NCI-H1092 treated with DMSO at 0.1 percent for 48 hours (cell line): Measurements from ENCODE around the gene MYD88.

ENCODE experiments used
- DNase-seq: peaks from one replicate; lab custom pipeline; 2025; lab: John Stamatoyannopoulos, UW

The MYD88 gene

DNA sequence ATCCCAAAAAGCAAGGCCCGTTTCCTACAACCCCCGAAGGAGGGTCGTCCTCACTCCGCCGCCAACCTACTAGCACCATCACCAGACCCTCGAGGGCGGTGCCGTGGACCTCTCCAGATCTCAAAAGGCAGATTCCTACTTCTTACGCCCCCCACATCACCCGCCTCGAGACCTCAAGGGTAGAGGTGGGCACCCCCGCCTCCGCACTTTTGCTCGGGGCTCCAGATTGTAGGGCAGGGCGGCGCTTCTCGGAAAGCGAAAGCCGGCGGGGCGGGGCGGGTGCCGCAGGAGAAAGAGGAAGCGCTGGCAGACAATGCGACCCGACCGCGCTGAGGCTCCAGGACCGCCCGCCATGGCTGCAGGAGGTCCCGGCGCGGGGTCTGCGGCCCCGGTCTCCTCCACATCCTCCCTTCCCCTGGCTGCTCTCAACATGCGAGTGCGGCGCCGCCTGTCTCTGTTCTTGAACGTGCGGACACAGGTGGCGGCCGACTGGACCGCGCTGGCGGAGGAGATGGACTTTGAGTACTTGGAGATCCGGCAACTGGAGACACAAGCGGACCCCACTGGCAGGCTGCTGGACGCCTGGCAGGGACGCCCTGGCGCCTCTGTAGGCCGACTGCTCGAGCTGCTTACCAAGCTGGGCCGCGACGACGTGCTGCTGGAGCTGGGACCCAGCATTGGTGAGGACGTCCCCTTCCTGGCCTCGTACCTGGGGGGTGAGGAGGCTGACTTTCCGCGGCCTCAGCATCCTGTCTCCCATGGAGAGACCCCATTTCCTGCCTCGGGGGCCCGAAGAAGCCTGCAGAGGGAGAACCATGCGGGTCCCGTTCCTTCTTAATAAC, at the start of gene MYD88:
MYD88 (plus strand) TSS at position 313 of the 842 bp plus-strand sequence; CDS start at position 353, 40 bp downstream.
- peak; percentile 22 for DNase-seq

DNA sequence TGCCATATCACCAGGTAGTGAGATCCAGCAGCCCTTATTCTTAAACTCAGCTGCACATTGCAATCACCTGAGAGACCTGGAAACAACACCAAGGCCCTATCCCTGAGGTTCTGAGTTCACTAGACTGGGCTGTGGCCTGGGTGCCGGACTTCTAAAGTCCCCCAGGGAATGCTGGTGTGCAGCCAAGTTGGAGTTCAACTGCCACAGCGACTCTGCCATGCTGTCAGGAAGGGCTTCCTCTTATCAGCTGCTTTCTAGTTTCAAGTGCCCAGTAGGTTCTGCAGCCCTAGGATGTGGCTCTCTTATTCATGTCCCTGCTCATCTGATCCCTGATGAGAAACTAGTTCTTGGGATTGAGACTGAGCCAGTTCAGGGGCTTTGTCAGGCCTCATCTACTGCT, 49.3 kb upstream of the MYD88 start:
- DNase-seq = no peak

DNA sequence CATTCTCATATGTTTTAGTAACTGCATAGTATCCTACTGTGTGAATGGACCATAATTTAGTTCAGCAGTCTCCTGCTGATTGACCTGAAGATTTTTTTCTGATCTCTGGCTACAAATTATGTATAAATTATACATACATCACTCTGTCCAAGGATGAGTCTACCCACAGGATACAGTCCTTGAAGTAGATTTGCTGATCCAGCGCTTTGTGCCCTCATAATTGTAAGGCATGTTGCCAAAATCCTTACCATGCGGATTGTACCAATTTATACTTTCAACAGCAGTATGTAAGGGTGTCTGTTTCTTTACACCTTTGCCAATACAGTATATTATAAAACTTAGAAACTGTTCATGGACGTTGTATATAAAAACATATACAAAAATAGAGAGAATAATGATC, 48.0 kb upstream of the MYD88 start:
- no peak for DNase-seq

DNA sequence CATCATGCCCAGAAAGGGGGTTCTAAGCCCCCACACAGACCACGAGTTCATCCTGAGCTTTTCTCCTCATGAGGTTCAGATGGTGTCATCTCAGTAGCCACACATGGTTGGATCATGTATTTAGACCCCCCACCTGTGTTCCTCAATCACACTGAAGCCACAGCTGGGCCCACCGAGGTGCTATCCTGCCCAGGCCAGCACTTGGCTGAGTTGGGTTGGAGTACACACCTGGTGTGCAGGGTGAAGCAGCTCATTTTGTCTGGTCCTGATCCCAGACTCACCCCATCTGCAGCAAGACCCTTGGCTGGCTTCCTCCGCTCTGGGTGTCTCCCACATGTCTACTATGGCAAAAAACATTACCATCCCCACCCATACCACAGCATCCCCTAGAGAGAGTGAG, 43.5 kb upstream of the MYD88 start:
- DNase-seq = no peak

DNA sequence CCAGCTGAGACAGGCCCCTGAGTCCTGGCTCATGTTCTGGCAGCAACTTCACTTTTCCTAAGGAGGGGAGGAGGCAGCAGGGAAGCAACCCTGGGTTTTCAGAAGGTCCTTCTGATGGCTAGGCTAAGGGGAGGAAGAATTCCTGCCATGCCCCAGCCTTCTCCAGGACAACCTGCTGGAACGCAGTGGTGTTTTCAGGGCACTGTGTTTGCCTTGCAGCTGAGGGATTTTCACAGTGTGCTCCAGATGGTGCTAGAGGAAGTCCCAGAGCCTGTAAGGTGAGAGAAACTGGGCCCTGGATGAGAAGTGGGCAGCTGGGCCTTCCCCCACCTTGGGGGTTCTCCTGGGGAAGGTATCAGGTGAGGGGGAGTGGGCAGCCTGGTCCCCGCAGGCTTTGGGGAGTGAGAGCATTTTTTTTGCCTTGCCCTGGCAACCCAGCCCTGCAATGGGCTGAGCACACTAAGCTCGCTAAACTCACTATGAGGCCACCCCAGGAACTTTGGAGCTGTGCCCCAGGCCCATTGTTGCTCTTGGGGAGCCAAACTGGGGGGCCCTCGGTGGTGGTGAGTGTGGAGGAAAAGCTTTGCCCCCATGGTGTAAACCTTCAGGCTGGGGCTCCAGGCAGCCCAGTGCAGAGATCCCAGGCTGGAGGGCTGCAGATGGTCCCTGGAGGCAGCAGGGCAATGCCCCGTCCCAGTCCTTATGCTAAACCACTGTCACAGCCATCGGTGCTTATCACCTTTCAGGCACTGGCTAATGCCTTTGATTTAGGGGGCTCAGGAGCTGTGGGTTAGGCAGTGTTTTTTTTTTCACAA, 42.6 kb upstream of the MYD88 start:
- no peak for DNase-seq

DNA sequence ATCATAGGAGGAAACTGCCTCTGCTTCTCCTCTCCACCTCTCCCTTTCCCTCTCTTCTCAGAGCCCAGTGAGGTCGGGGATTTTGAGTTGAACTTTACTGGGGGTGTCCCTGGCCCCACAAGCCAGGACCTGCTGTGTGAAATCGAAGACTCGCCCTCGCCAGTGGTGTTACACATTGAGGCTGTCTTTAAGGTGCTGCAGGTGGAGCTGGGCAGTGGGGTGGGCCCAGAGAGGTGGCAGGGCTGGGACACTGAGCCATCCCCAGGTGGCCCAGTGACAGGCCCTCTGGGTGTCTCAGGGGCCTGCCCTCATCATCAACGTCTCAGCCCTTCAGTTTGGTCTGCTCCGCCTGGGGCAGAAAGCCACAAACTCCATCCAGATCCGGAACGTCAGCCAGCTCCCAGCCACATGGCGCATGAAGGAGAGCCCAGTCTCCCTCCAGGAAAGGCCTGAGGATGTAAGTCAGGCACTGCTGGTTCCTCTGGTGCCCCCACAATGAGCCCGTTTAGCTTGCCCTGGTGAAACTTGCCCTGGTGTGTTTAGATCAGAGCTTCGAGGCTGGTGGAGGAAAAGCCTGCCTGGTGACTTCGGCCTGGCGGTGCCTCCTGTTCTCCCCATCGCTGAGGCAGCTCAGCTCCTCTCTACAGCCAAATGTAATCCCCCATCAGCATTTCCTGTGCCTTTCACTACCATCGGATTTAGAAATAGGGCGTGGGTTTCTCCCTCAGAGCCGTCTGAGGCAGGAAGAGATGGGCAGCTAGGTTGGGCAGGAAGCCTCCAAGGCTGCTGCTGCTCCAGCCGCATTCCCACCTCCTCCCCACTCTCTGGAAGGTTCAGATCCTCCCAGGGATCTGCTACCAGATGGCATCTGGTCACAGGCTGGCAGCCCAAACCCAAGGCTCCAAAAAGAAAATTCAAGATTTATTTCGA, 40.8 kb upstream of the MYD88 start:
- DNase-seq = no peak

DNA sequence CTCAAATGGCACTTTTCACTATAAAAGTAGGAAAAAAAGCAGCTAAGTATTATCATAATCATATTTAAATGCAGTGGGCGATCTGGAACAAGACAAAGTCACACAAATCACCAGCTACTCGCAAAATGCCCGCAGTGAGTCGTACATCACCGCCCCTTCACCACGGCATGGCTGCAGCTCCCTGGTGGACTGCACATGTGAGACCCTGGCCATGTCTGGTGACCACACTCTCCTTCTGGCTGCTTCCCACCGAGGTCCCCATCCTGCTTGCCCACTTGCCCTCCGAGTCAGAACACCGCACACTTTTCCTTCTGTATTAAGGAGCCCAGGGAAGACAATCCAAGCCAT, 40.1 kb upstream of the MYD88 start:
- DNase-seq = no peak

DNA sequence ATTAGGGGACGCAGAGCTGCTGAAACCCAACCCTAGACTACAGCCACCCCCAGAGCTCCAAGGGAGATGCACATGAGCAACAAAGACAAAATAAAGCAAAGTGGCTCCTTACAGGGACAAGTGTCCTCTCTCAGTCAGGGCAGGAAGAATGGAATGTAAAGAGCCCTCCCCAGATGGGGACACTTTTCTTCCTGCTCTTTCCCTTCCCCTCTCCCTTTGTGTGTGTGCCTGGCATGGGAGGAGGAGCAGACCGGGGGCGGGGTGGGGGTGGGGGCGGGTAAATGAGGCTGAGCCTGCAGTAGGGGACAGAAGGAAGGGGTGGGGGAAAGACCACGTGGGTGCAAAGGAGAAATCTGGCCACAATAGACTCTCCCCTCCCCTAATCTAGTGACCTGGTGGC, 38.9 kb upstream of the MYD88 start:
- no peak for DNase-seq

DNA sequence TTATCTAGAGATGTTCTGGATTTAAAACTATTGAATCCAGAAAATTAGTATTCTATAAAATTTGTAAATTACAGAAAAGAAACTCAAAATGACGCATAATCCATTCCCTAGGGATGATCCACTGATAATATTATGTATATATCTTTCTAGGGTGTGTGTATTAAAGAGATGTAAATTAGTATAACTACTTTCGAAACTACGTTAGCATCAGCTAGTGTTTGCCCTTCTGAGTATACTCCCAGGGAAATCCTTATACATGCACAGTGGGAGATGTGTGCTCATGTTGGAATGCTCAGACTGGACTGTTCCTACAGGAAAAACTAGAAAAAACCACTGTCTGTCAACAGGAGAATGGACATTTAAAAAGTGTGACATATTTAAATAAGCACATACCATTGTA, 38.0 kb upstream of the MYD88 start:
- no peak for DNase-seq

DNA sequence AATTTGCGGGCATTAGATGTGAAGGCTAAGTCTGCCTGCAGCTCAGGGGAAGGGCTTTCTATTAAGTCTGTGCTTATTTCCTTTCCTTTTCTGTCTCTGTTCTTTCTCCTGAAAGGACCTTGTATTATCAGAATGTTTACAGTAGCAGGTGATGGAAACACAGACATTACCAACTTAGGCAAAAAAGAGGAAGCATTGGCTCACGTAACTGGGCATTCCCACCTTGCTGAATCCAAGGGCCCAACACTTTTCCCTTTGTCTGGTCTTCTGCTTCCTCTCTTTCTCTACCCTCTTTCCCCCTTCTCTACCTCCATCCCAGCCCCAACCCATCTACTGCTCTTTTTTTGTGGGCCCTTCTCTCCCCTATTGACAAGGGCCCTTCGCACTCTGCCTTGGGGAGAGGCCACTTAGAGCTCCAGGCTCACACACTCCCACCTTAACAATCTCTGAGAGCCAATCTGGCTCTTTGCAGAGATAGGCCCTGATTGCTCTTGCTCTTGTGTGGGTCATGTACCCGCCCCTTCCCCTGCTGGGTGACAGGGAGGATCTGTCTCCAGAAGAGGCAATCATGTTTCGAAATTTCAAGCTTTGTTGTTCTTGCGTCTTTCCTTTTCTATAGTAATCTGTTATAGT, 36.5 kb upstream of the MYD88 start:
- no peak for DNase-seq

DNA sequence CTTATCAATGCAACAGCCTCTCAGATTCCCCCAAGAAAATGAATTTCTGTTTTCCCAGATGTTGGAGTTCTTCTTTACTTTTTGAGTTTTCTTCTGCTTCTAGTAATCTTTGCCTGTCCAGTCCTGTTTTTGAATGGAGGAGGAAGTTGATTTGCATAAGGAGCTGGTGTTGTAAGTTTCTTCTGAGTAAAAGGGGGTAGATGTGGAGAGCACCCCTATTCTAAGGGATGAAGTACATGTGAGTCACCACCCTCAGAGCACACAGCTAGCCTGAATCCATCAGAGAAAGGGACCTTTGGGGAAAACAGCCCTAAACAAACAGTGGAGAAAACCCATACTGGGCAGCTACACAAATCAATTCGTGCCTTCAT, 36.0 kb upstream of the MYD88 start:
- DNase-seq = no peak

DNA sequence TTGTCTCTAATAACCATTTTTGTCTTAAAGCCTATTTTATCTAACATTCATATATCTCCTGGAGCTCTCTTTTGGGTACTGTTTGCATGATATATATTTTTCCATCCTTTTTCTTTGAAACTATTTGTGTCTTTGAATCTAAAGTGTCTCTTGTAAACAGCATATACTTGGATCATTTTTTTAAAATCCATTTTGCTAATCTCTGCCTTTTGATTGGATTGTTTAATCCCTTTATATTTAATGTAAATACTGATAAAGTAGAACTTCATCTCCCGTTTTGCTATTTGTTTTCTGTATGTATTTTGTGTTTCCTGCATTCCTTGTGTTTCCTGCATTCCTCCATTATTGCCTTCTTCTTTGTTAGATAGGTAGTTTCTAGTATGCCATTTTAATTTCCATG, 32.9 kb upstream of the MYD88 start:
- no peak for DNase-seq

DNA sequence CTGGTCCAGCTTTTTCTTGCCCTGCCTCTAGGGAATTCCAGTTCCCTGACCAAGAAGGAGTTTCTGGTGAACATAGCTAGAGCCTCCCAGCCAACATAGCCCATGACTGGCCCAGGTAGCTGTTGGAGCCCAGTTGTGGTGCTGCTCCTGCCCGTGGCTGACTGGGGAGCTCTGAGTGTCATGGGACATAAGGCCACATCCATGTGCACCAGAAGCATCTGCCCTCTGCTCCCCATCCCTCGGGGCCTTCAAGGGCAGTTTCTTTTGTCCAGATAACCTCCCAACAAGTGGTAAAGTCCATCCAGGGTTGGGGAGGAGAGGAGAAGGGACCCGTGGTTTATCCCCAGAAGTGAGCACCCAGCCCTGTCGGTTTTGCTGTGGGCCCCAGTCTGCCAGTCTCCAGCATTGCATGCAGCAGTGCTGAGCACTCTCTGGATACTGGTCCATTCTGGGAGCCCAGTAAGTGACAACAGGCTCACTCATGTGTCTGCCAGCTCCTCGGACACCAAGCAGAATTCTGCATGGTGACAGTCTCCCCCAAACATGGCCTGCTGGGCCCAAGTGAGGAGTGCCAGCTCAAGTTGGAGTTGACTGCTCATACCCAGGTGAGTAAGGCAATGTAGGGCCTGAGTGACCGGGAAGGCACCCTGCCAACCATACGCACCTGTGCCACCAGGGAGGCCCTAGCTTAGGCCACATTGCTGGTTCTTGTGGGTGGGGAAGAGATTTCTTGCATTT, 30.4 kb upstream of the MYD88 start:
- DNase-seq = no peak

DNA sequence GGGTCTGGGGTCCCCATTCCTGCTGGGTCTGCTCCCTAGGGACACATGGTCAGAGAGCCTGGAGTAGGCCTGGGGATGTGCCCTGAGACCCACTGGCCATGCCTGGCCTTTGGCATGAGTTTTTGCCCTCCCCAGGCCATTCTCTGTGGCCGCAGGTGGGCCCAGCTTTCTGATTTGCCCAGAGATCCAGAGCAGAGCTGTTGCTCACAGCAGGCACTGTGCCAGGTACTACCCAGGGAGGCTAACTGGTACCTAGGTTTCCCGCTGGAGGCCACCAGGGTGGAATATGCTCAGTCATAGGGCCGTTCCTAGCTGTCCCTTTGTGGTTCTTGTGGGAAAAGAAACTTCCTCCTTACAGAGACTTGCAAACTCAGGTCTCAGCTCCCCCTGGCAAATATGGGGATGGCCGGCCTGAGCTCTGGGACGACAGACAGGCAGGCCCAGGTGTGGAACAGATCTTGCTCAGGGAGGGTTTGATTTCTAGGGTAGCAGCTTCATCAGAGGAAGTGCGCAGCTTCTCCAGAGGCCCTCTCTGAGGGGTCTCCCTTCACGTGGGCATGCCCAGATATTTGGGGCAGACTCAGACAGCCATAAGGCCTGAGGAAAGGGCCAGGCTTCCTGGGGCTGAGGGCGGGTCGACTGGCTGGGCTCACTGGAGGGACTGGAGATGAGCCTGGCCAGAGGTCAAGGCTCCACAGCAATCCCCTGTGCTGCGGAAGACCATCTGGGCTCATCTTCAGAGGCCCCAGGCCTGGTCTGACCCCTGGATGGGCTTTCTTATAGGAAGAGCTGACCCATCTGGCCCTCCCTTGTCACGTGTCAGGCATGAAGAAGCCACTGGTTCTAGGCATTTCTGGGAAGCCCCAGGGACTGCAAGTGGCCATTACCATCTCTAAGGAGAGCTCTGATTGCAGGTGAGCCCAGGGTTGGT, 29.5 kb upstream of the MYD88 start:
- no peak for DNase-seq

DNA sequence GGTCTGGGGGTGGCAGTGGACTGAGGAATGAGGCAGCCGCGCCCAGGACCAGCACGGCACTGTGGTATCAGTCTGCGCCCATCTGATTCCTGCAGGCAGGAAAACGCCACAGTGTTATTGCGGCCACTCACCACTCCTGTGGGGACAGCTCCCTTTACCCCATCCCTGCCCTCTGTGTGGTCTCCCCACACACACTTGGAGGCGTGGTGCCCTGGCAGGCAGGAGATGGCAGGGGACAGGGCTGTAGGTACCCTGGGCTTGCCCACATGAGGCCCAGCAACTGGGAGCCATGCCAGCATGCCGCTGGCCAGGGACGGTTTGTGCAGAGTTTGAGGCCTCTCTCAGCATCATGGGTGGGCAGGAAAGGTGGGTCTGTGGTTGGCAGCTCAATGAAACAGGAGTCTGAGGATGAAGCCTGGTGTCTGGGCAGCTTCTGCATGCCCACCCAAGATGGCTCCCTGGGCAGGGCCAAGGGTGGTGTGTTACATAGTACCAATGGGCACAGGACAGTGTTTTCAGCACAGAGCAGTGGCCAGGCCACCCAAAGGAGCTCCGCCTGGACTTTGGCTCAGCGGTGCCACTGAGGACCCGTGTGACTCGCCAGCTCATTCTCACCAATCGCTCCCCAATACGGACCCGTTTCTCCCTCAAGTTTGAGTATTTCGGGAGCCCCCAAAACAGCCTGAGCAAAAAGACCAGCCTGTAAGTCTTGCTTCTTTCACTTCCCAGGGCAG, 28.7 kb upstream of the MYD88 start:
- DNase-seq = no peak

DNA sequence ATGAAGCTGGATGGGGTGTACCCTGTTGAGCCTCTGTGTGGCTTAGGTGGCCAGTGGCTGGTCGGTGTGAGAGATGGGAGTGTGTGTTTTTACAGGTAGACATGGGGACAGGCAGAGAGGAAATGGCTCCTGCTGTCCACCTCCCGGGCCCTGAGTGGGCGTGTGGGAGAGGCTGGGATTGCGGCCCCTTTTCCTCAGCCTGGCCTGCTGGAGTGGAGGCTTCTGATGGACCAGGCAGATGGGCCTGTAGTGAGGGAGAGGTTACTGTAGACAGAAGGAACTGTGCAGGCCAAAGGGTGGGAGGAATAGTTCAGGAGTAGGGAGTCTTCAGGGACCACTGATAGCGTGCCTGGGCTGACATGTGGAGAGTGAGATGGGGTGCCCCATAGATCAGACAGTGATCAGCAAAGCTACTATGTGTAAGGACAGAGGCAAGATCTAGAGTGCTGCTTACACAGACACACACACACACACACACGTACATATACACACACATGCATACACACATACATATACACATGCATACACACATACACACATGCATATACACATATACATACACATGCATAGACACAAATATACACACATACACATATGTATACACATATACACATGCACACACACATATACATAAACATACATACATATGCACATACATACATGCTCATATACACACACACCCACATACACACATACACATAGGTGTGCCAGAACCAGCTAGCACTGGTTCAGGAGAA, 28.0 kb upstream of the MYD88 start:
- no peak for DNase-seq

DNA sequence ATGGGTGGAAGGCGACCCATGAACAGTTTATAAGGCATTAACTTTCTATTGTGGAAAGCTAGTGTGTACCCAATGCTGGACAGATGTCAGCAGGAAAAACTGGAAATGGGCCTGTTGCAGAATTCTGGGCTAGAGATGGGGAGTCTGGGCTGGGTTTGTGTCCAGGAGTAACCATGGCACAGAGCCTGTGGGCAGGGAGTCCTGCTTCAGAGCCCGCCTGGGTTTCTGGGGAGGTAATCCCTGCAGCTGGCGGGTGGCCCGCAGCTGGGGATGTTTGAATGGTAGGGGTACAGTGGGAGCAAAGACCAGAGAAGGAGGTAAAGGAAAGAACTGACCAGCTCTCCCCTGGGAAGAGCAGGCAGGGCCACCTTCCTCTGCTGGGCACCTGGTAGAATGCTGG, 27.3 kb upstream of the MYD88 start:
- DNase-seq = no peak

DNA sequence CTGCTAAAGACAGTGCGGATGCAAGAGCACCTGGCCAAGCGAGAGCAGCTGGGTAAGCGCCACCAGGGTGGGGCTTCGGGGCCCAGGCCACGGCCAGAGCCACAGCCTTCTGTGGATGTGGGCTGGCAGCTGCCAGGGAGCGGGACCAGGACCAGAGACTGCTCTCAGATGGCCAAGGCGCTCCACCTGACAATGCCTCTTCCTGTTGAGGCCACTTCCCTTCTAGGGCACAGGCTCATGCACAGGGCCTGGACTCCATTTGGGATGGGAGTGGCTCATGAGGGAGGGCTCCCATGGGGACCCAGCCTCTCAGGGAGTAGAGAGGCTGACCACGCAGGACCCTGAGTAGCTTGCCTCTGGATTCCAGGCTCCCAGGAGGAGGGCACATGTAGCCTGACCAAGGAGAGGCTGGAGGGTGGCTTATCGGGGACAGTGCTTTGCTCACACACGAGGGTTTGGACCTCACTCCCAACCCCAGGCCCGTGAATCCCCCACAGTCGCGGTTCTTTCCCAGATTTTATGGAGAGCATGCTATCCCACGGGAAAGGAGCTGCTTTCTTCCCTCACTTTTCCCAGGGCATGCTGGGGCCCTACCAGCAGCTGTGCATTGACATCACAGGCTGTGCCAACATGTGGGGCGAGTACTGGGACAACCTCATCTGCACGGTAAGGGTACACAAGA, 26.6 kb upstream of the MYD88 start:
- no peak for DNase-seq
